Gastroesophageal sphincter (tissue), 4 donors: ENCODE data around the gene CD300E. TPM values are rescaled to one million over a fixed set of nuclear protein-coding genes. Genes with fewer than 3 reads are reported as not detected.

Experiments
- ATAC-seq: fragments of 150-250 bp; one replicate; pipeline ENCODE4 v1.9.1; 2016; ENCODE audit warnings: mild to moderate bottlenecking, moderate library complexity
- H3K27ac ChIP-seq, 4 donors: fragments of 200-600 bp; sonication (generic) in 3 of 4; 1 replicate in 3 of 4; 2 replicates in 1 of 4; pipeline ENCODE4 v1.5.1; 2016 to 2019
- H3K27me3 ChIP-seq: fragments of 200-600 bp; sonication (generic); one replicate; pipeline ENCODE4 v1.5.1; 2019
- H3K36me3 ChIP-seq, 2 donors: fragments of 200-600 bp; sonication (generic); one replicate each; pipeline ENCODE4 v1.5.1; 2019; ENCODE audit warnings: control low read depth in 1 of 2
- H3K4me1 ChIP-seq, 3 donors: fragments of 200-600 bp; sonication (generic); 1 replicate in 2 of 3; 2 replicates in 1 of 3; pipeline ENCODE4 v1.5.1; 2016 to 2019; ENCODE audit warnings: control low read depth in 2 of 3
- H3K4me3 ChIP-seq, 2 donors: fragments of 200-600 bp; sonication (generic); one replicate each; pipeline ENCODE4 v1.5.1; 2019; ENCODE audit warnings: mild to moderate bottlenecking in 1 of 2, moderate library complexity in 1 of 2
- H3K9me3 ChIP-seq, 3 donors: fragments of 200-600 bp; sonication (generic); one replicate each; pipeline ENCODE4 v1.5.1; 2017 to 2019; ENCODE audit warnings: control low read depth in 2 of 3
- CTCF ChIP-seq, 4 experiments: fragments of 200-600 bp in 2 of 4; fragments of 450-650 bp in 2 of 4; sonication (generic) in 1 of 4; IDR thresholded peaks; one replicate each; pipeline ENCODE4 v1.5.1; 2017 to 2019; ENCODE audit warnings: antibody characterized with exemption in 4 of 4, mild to moderate bottlenecking in 2 of 4, moderate library complexity in 2 of 4
- EP300 ChIP-seq: sonication (generic); formaldehyde crosslinking; IDR thresholded peaks from one replicate; pipeline ENCODE4 v1.6.1; 2017; ENCODE audit warnings: antibody characterized with exemption, mild to moderate bottlenecking
- POLR2A ChIP-seq, 2 donors: fragments of 450-650 bp; IDR thresholded peaks; one replicate each; pipeline ENCODE4 v1.6.1; 2017; ENCODE audit warnings: antibody characterized with exemption in 2 of 2, mild to moderate bottlenecking in 2 of 2, moderate library complexity in 1 of 2
- POLR2AphosphoS5 ChIP-seq: sonication (generic); formaldehyde crosslinking; IDR thresholded peaks from one replicate; pipeline ENCODE4 v1.6.1; 2017; ENCODE audit warnings: antibody characterized with exemption
- WGBS, 2 donors: methylation state at CpG; one replicate each; pipeline ENCODE4 v1.1.5; 2018; ENCODE audit warnings: low coverage in 1 of 2; 5-methylcytosine and 5-hydroxymethylcytosine counted together
- total RNA-seq, 4 donors: library from RNA; depleted of rRNA; stranded (reverse); fragments of >200 nt; gene quantifications; one replicate each; pipeline ENCODE4 v1.1.0, GENCODE V29; 2016

The CD300E gene
- total RNA-seq, 4 donors from 2014 or later: 0.16 to 3.9 (median 0.41) TPM

- no peaks in the 10 kb centered on the region for H3K36me3 ChIP-seq
- TF ChIP-seq POLR2AphosphoS5 (no peak), POLR2A (IDR thresholded peaks at IDR 0.05) (no peak), CTCF (IDR thresholded peaks at IDR 0.05) (no peak), EP300 (no peak)
- H3K4me1 ChIP-seq: no peaks in the 10 kb centered on the region
- H3K27me3 ChIP-seq: peaks cover 66% of the 10 kb centered on the region
- WGBS, 2 donors: 22 to 60% methylated on average over 4 of the region's 4 CpGs
- no peak overlapping the region for H3K27ac ChIP-seq
- H3K9me3 ChIP-seq: peaks cover 0 to 6% (median 0%) of the 10 kb centered on the region in 3 donors
- no peak overlapping the region for H3K4me3 ChIP-seq
- ATAC-seq: no peak
These were observed 19.0 kb upstream of the CD300E start for GRCh38 chr17:74642556-74642955.

DNA sequence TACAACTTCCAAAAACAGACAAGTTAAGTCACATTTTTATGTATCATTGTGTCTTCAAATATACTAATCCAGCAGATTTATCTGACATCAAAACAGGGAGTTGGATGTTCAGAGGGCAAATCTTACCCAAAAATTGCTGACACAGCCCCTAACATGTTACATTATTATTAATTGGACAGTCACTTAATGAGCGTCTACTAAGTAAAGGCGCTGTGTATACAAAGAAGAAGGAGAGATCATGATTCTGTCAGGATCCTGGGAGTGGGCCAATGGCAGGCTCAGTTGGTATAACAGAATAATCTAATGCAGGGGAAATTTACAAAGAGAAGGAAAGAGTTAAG is 18.4 kb upstream of the CD300E start:
- TF ChIP-seq POLR2A (IDR thresholded peaks at IDR 0.05): no peak
- no peak for TF ChIP-seq POLR2AphosphoS5
- no peak for TF ChIP-seq EP300
- TF ChIP-seq CTCF (IDR thresholded peaks at IDR 0.05): no peak
- Histone ChIP-seq H3K9me3 (peaks cover 0 to 6% (median 0%) of the 10 kb centered on the region in 3 donors), H3K4me3 (no peak overlapping the region), H3K27ac (no peak overlapping the region), H3K4me1 (no peaks in the 10 kb centered on the region), H3K36me3 (no peaks in the 10 kb centered on the region), H3K27me3 (peaks cover 69% of the 10 kb centered on the region)
- WGBS, 2 donors: 53 to 74% methylated on average over 2 of the region's 2 CpGs
- no peak for ATAC-seq

GRCh38 chr17:74641224-74641957 is 17.9 kb upstream of the CD300E start:
- TF ChIP-seq EP300 (no peak), POLR2A (IDR thresholded peaks at IDR 0.05) (no peak), CTCF (IDR thresholded peaks at IDR 0.05) (no peak), POLR2AphosphoS5 (no peak)
- Histone ChIP-seq H3K9me3 (peaks cover 0 to 6% (median 0%) of the 10 kb centered on the region in 3 donors), H3K27me3 (peaks cover 70% of the 10 kb centered on the region), H3K4me3 (no peak overlapping the region), H3K27ac (no peak overlapping the region), H3K36me3 (no peaks in the 10 kb centered on the region), H3K4me1 (no peaks in the 10 kb centered on the region)
- no peak for ATAC-seq
- WGBS, 2 donors: 47 to 78% methylated on average over 4 of the region's 6 CpGs

DNA sequence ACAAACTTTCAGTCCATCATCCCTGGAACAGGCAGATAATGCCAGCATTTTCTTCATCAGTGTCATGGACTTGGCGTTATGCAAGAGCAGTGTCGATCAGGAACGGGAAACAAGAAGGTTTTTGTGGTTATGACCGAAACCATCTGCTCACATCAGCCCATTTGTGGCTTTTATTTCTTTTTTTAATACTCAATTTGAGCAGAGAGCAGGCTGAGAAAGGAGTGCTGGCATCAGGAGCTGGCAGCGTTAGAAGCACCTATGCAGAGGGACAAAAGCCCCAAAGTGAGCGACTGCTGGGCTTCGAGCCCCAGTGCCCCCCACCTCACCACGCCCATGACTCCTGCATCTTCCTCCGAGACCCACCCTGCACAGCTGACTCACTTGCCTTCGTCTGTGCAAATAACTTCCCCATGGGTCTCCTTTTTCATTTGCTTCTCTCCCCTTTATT is 16.2 kb upstream of the CD300E start:
- no peak overlapping the region for H3K4me3 ChIP-seq
- 72 to 87% methylated on average over 4 to 8 of the region's 10 CpGs for WGBS, 2 donors
- H3K4me1 ChIP-seq: no peaks in the 10 kb centered on the region
- no peak for TF ChIP-seq CTCF (IDR thresholded peaks at IDR 0.05)
- TF ChIP-seq POLR2AphosphoS5: no peak
- no peak for TF ChIP-seq EP300
- no peak for TF ChIP-seq POLR2A (IDR thresholded peaks at IDR 0.05)
- ATAC-seq: no peak
- H3K36me3 ChIP-seq: no peaks in the 10 kb centered on the region
- peaks cover 73% of the 10 kb centered on the region for H3K27me3 ChIP-seq
- H3K27ac ChIP-seq: no peak overlapping the region
- peaks cover 0 to 4% (median 0%) of the 10 kb centered on the region in 3 donors for H3K9me3 ChIP-seq

DNA sequence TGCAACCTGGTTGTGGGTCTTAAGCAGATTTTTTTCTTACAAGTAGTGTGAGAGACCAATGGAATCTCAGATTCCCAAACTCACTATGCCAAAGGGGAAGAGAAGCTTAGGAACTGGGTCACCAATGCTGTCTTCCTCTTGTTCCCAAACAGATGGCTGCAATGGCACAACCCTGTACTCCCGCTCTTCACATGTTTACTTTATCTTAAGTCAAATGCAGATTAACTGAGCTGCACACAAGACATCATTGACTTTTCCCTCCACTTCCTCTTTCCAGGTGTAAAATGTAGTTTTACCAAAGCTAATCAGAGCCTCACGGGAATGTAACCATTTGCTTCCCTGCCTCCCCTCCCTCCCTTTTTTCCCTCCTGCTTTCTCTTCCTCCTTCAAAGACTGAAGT is 14.4 kb upstream of the CD300E start:
- no peaks in the 10 kb centered on the region for H3K9me3 ChIP-seq
- H3K36me3 ChIP-seq: no peaks in the 10 kb centered on the region
- TF ChIP-seq CTCF (IDR thresholded peaks at IDR 0.05): no peak
- TF ChIP-seq EP300: no peak
- TF ChIP-seq POLR2AphosphoS5: no peak
- H3K4me1 ChIP-seq: no peaks in the 10 kb centered on the region
- H3K27ac ChIP-seq: no peak overlapping the region
- ATAC-seq: no peak
- WGBS, 2 donors: 17 to 25% methylated on average over 2 of the region's 2 CpGs
- H3K27me3 ChIP-seq: peaks cover 81% of the 10 kb centered on the region
- H3K4me3 ChIP-seq: no peak overlapping the region
